ENCODE data around the gene PA2G4. TPM values are rescaled to one million over a fixed set of nuclear protein-coding genes. Genes with fewer than 3 reads are reported as not detected.
A peak's percentile ranks its signal among the peaks of the same experiment; 100 is the strongest.

Gene PA2G4
- total RNA-seq, 1 donor from 2014 or later: 91.4 TPM

DNA sequence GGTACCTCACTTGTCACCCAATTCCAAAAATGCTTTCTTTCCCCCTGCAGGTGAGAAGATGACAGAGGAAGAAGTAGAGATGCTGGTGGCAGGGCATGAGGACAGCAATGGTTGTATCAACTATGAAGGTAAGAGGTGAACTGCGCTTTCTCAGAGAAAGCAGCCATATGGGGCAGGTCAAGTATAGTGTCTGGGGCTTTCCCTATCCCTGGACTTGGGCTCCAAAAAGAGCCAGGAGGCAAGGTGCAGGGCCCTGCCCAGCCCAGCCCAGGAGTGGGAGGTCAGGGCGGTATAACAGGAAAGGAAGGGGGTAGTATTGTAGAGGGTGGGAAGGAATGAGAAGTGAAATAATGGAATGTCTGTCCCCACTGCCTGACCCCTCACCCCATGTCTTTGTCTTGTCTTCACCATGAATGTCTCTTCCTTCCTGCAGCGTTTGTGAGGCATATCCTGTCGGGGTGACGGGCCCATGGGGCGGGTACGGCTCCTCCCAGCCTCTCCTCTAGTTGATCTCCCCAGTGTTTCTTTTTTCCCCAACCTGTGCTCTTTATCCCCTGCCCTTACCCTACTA lies 55.9 kb downstream of the PA2G4 start:
- H3K36me3 Mint-ChIP-seq: peaks cover 31% of the 10 kb centered on the region
- H3K4me3 Mint-ChIP-seq: peak overlapping the region; percentile 91
- peak overlapping the region; percentile 96 for H3K27ac Mint-ChIP-seq
- no peak for TF ChIP-seq CTCF (IDR thresholded peaks at IDR 0.05; ENCODE audit: unreplicated experiment)
- peaks cover 35% of the 10 kb centered on the region for H3K4me1 Mint-ChIP-seq
- no peaks in the 10 kb centered on the region for H3K27me3 Mint-ChIP-seq (ENCODE audit: low read depth)
- H3K9me3 Mint-ChIP-seq: no peaks in the 10 kb centered on the region
- DNase-seq (ENCODE audit: low spot score in 2 of 2, unreplicated experiment in 2 of 2): no peak

DNA sequence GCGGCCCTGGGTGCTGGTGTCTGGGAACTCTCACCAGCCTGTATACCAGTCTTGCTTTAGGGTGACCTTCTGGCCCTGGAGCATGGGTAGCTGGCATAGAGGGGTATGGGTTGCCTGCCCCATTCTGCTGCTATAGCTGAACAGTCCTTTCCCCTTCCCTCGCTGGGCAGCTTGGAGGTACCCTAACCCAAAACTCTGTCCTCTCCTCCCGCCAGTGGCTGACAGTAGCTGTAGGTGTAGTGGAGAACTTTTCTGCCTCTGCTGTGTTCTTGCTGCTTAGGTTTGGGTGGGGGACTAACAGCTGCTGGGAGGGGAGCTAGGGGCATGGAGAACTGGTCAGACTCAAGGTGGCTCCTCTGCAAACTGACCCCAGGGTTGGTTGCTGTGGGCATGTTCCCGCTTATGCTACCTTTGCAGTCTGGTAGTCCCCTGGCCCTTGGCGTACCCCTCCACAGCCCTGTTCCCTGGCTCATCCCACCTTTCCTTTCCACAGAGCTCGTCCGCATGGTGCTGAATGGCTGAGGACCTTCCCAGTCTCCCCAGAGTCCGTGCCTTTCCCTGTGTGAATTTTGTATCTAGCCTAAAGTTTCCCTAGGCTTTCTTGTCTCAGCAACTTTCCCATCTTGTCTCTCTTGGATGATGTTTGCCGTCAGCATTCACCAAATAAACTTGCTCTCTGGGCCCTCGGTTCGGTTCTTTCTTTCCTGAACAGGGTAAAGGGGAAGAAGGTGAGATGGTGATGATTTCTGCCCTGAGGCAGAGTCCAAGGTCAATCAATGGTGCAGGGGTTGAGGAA lies 56.7 kb downstream of the PA2G4 start:
- H3K4me3 Mint-ChIP-seq: peak overlapping the region; percentile 91
- TF ChIP-seq CTCF (IDR thresholded peaks at IDR 0.05; ENCODE audit: unreplicated experiment): no peak
- H3K4me1 Mint-ChIP-seq: peaks cover 35% of the 10 kb centered on the region
- H3K27ac Mint-ChIP-seq: peak overlapping the region; percentile 96
- no peaks in the 10 kb centered on the region for H3K9me3 Mint-ChIP-seq
- peaks cover 30% of the 10 kb centered on the region for H3K36me3 Mint-ChIP-seq
- H3K27me3 Mint-ChIP-seq (ENCODE audit: low read depth): no peaks in the 10 kb centered on the region
- DNase-seq (ENCODE audit: low spot score in 2 of 2, unreplicated experiment in 2 of 2): no peak

GRCh38 chr12:56161690-56162351 lies 57.5 kb downstream of the PA2G4 start:
- H3K9me3 Mint-ChIP-seq: no peaks in the 10 kb centered on the region
- H3K27ac Mint-ChIP-seq: peak overlapping the region; percentile 96
- peaks cover 35% of the 10 kb centered on the region for H3K4me1 Mint-ChIP-seq
- no peak for DNase-seq (ENCODE audit: low spot score in 2 of 2, unreplicated experiment in 2 of 2)
- no peaks in the 10 kb centered on the region for H3K27me3 Mint-ChIP-seq (ENCODE audit: low read depth)
- H3K4me3 Mint-ChIP-seq: peak overlapping the region; percentile 44
- no peak for TF ChIP-seq CTCF (IDR thresholded peaks at IDR 0.05; ENCODE audit: unreplicated experiment)
- peaks cover 30% of the 10 kb centered on the region for H3K36me3 Mint-ChIP-seq

GRCh38 chr12:56162468-56163290 lies 58.3 kb downstream of the PA2G4 start:
- no peak overlapping the region for H3K4me3 Mint-ChIP-seq
- DNase-seq (ENCODE audit: low spot score in 2 of 2, unreplicated experiment in 2 of 2): no peak
- no peaks in the 10 kb centered on the region for H3K9me3 Mint-ChIP-seq
- H3K27me3 Mint-ChIP-seq (ENCODE audit: low read depth): no peaks in the 10 kb centered on the region
- H3K36me3 Mint-ChIP-seq: peaks cover 34% of the 10 kb centered on the region
- H3K4me1 Mint-ChIP-seq: peaks cover 29% of the 10 kb centered on the region
- TF ChIP-seq CTCF (IDR thresholded peaks at IDR 0.05; ENCODE audit: unreplicated experiment): no peak
- peak overlapping the region; percentile 66 for H3K27ac Mint-ChIP-seq

Other genes starting within 250 kb of the PA2G4 start
- 21.1 to 23.8 TPM (median 22.9 TPM) in 3 replicates for gene PYM1, start 176.7 kb upstream of the PA2G4 start, total RNA-seq
- gene DGKA, start 173.4 kb upstream of the PA2G4 start, total RNA-seq: 29.7 to 42.2 TPM (median 33.5 TPM) in 3 replicates
- 3.6 to 5.3 TPM (median 5.1 TPM) in 3 replicates for gene PMEL, start 138.5 kb upstream of the PA2G4 start, total RNA-seq
- 52.0 to 54.0 TPM (median 52.4 TPM) in 3 replicates for gene CDK2, start 137.7 kb upstream of the PA2G4 start, total RNA-seq
- gene RAB5B, start 130.5 kb upstream of the PA2G4 start, total RNA-seq: 99.3 to 104 TPM (median 101 TPM) in 3 replicates
- 37.1 to 38.9 TPM (median 38.1 TPM) in 3 replicates for gene SUOX, start 107.3 kb upstream of the PA2G4 start, total RNA-seq
- 16.2 to 22.5 TPM (median 18.6 TPM) in 3 replicates for gene IKZF4, start 83.5 kb upstream of the PA2G4 start, total RNA-seq
- gene RPS26, start 62.6 kb upstream of the PA2G4 start, total RNA-seq: 20.6 to 25.7 TPM (median 25.2 TPM) in 3 replicates
- gene ERBB3, start 24.4 kb upstream of the PA2G4 start, total RNA-seq: 58.2 to 59.1 TPM (median 59.0 TPM) in 3 replicates
- 3,814 to 4,057 TPM (median 4,017 TPM) in 3 replicates for gene RPL41, start 12.1 kb downstream of the PA2G4 start, total RNA-seq
- gene ZC3H10, start 13.7 kb downstream of the PA2G4 start, total RNA-seq: 7.8 to 9.2 TPM (median 8.0 TPM) in 3 replicates
- gene ESYT1, start 23.7 kb downstream of the PA2G4 start, total RNA-seq: 64.7 to 69.4 TPM (median 67.2 TPM) in 3 replicates
- 150 to 151 TPM (median 150 TPM) in 3 replicates for gene MYL6B, start 48.0 kb downstream of the PA2G4 start, total RNA-seq
- 800 to 830 TPM (median 827 TPM) in 3 replicates for gene MYL6, start 53.8 kb downstream of the PA2G4 start, total RNA-seq
- 158 to 177 TPM (median 171 TPM) in 3 replicates for gene SMARCC2, start 84.9 kb downstream of the PA2G4 start, total RNA-seq
- 47.1 to 49.6 TPM (median 48.1 TPM) in 3 replicates for gene RNF41, start 117.4 kb downstream of the PA2G4 start, total RNA-seq
- 23.5 to 24.4 TPM (median 23.7 TPM) in 3 replicates for gene NABP2, start 119.8 kb downstream of the PA2G4 start, total RNA-seq
- gene SLC39A5, start 125.5 kb downstream of the PA2G4 start, total RNA-seq: 0.76 to 1.3 TPM (median 1.1 TPM) in 3 replicates
- gene ANKRD52, start 153.8 kb downstream of the PA2G4 start, total RNA-seq: 60.7 to 63.2 TPM (median 63.1 TPM) in 3 replicates
- 11.0 to 15.3 TPM (median 12.5 TPM) in 3 replicates for gene COQ10A, start 162.4 kb downstream of the PA2G4 start, total RNA-seq
- 167 to 195 TPM (median 194 TPM) in 3 replicates for gene CS, start 195.8 kb downstream of the PA2G4 start, total RNA-seq
- gene CNPY2, start 211.4 kb downstream of the PA2G4 start, total RNA-seq: 164 to 174 TPM (median 171 TPM) in 3 replicates
- 60.9 to 76.8 TPM (median 66.4 TPM) in 3 replicates for gene PAN2, start 229.4 kb downstream of the PA2G4 start, total RNA-seq
- gene IL23A, start 234.3 kb downstream of the PA2G4 start, total RNA-seq: 0.51 to 0.76 TPM (median 0.72 TPM) in 3 replicates

All from mesothelial cell of epicardium (in vitro differentiated cells).